ENCODE data around the gene WFDC1. TPM values are rescaled to one million over a fixed set of nuclear protein-coding genes. Genes with fewer than 3 reads are reported as not detected.

Gene WFDC1
- total and polyA plus RNA-seq, 2 experiments from 2014 or later, result 0.76 to 0.95 TPM

DNA sequence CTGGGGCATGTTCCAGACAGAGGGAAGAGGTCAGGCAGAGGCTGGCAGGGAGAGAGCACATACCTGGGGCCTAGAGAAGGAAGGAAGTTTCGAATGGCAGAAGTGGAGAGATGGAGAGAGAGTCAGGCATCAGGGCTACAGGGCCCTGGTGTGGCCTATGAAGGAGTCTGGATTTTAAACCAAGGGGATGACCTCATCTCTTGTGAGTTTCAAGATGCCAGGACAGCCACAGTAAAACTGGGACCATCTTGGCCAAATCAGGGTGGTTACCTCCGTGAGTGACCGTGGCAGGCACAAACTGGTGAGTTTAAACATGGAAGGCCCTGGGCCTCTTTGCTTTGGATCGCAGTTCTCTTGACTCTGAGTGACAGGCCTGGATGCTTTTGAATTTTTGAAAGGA, 66.1 kb downstream of the WFDC1 start (continued):
- TF ChIP-seq, protein P1, sequence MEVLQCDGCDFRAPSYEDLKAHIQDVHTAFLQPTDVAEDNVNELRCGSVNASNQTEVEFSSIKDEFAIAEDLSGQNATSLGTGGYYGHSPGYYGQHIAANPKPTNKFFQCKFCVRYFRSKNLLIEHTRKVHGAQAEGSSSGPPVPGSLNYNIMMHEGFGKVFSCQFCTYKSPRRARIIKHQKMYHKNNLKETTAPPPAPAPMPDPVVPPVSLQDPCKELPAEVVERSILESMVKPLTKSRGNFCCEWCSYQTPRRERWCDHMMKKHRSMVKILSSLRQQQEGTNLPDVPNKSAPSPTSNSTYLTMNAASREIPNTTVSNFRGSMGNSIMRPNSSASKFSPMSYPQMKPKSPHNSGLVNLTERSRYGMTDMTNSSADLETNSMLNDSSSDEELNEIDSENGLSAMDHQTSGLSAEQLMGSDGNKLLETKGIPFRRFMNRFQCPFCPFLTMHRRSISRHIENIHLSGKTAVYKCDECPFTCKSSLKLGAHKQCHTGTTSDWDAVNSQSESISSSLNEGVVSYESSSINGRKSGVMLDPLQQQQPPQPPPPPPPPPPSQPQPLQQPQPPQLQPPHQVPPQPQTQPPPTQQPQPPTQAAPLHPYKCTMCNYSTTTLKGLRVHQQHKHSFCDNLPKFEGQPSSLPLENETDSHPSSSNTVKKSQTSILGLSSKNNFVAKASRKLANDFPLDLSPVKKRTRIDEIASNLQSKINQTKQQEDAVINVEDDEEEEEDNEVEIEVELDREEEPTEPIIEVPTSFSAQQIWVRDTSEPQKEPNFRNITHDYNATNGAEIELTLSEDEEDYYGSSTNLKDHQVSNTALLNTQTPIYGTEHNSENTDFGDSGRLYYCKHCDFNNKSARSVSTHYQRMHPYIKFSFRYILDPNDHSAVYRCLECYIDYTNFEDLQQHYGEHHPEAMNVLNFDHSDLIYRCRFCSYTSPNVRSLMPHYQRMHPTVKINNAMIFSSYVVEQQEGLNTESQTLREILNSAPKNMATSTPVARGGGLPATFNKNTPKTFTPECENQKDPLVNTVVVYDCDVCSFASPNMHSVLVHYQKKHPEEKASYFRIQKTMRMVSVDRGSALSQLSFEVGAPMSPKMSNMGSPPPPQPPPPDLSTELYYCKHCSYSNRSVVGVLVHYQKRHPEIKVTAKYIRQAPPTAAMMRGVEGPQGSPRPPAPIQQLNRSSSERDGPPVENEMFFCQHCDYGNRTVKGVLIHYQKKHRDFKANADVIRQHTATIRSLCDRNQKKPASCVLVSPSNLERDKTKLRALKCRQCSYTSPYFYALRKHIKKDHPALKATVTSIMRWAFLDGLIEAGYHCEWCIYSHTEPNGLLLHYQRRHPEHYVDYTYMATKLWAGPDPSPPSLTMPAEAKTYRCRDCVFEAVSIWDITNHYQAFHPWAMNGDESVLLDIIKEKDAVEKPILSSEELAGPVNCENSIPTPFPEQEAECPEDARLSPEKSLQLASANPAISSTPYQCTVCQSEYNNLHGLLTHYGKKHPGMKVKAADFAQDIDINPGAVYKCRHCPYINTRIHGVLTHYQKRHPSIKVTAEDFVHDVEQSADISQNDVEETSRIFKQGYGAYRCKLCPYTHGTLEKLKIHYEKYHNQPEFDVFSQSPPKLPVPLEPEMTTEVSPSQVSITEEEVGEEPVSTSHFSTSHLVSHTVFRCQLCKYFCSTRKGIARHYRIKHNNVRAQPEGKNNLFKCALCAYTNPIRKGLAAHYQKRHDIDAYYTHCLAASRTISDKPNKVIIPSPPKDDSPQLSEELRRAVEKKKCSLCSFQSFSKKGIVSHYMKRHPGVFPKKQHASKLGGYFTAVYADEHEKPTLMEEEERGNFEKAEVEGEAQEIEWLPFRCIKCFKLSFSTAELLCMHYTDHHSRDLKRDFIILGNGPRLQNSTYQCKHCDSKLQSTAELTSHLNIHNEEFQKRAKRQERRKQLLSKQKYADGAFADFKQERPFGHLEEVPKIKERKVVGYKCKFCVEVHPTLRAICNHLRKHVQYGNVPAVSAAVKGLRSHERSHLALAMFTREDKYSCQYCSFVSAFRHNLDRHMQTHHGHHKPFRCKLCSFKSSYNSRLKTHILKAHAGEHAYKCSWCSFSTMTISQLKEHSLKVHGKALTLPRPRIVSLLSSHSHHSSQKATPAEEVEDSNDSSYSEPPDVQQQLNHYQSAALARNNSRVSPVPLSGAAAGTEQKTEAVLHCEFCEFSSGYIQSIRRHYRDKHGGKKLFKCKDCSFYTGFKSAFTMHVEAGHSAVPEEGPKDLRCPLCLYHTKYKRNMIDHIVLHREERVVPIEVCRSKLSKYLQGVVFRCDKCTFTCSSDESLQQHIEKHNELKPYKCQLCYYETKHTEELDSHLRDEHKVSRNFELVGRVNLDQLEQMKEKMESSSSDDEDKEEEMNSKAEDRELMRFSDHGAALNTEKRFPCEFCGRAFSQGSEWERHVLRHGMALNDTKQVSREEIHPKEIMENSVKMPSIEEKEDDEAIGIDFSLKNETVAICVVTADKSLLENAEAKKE (CRISPR knock-in tag; IDR thresholded peaks at IDR 0.05), result no peak
- no peak for TF ChIP-seq ZNF114 (CRISPR knock-in tag; IDR thresholded peaks at IDR 0.05)
- TF ChIP-seq CREB1 (CRISPR knock-in tag; IDR thresholded peaks at IDR 0.05; ENCODE audit: low read depth), result no peak

DNA sequence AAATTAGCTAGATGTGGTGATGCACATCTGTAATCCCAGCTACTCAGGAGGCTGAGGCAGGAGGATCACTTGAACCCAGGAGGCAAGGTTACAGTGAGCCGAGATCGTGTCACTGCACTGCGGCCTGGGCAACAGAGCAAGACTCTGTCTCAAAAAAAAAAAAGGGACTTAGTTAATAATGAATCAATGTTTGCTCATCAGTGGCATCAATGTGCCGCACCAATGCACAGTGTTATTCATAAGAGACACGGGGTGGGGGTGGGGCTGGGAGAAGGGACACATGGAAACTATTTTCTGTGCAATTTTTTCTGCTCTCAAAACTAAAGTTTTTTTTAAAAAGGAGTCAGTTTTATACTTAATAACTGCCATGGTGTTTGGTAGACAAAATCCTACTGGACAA, 66.9 kb downstream of the WFDC1 start:
- no peak for DNase-seq (ENCODE audit: low spot score)
- Histone ChIP-seq H2AFZ (no peak overlapping the region), H3K4me1 (ENCODE audit: insufficient read depth) (no peaks in the 10 kb centered on the region; the same call in 1 of the 2 replicates), H3K27me3 (ENCODE audit: insufficient read depth) (no peaks in the 10 kb centered on the region), H3K4me3 (no peak overlapping the region), H3K79me2 (replicated peaks; ENCODE audit: insufficient read depth) (no peaks in the 10 kb centered on the region), H3K4me2 (no peak overlapping the region), H3F3A (replicated peaks; ENCODE audit: low read depth) (no peaks in the 10 kb centered on the region), H4K20me1 (replicated peaks; ENCODE audit: insufficient read depth) (no peaks in the 10 kb centered on the region), H3K36me3 (ENCODE audit: insufficient read depth) (no peaks in the 10 kb centered on the region), H3K27ac (ENCODE audit: low read depth) (no peak overlapping the region), H3K9me2 (ENCODE audit: insufficient read depth) (no peaks in the 10 kb centered on the region)
- no peak overlapping the region for H3K4me3 Mint-ChIP-seq
- no peaks in the 10 kb centered on the region; the same call in 2 of the 3 replicates for H3K9me3 Mint-ChIP-seq
- peaks cover 29% of the 10 kb centered on the region for H3K4me1 Mint-ChIP-seq
- peaks cover 8% of the 10 kb centered on the region for H3K27me3 Mint-ChIP-seq (ENCODE audit: insufficient read depth, low read depth, poor library complexity)
- ATAC-seq, result no peak
- no peaks in the 10 kb centered on the region for H3K36me3 Mint-ChIP-seq (ENCODE audit: low read depth)
- no peak overlapping the region for H3K27ac Mint-ChIP-seq
- TF ChIP-seq, protein P2, sequence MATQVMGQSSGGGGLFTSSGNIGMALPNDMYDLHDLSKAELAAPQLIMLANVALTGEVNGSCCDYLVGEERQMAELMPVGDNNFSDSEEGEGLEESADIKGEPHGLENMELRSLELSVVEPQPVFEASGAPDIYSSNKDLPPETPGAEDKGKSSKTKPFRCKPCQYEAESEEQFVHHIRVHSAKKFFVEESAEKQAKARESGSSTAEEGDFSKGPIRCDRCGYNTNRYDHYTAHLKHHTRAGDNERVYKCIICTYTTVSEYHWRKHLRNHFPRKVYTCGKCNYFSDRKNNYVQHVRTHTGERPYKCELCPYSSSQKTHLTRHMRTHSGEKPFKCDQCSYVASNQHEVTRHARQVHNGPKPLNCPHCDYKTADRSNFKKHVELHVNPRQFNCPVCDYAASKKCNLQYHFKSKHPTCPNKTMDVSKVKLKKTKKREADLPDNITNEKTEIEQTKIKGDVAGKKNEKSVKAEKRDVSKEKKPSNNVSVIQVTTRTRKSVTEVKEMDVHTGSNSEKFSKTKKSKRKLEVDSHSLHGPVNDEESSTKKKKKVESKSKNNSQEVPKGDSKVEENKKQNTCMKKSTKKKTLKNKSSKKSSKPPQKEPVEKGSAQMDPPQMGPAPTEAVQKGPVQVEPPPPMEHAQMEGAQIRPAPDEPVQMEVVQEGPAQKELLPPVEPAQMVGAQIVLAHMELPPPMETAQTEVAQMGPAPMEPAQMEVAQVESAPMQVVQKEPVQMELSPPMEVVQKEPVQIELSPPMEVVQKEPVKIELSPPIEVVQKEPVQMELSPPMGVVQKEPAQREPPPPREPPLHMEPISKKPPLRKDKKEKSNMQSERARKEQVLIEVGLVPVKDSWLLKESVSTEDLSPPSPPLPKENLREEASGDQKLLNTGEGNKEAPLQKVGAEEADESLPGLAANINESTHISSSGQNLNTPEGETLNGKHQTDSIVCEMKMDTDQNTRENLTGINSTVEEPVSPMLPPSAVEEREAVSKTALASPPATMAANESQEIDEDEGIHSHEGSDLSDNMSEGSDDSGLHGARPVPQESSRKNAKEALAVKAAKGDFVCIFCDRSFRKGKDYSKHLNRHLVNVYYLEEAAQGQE (IDR thresholded peaks at IDR 0.05; ENCODE audit: unreplicated experiment), result no peak
- TF ChIP-seq JUNB (IDR thresholded peaks at IDR 0.05; ENCODE audit: unreplicated experiment), result no peak
- TF ChIP-seq NANOG (IDR thresholded peaks at IDR 0.05; ENCODE audit: borderline replicate concordance), result no peak
- TF ChIP-seq POLR2AphosphoS5 (IDR thresholded peaks at IDR 0.05; ENCODE audit: low read depth), result no peak
- TF ChIP-seq CREB1 (CRISPR knock-in tag; IDR thresholded peaks at IDR 0.05; ENCODE audit: low read depth), result no peak
- no peak for TF ChIP-seq EZH2 (IDR thresholded peaks at IDR 0.05; ENCODE audit: low read depth, unreplicated experiment)
- TF ChIP-seq ZNF331 (CRISPR knock-in tag; IDR thresholded peaks at IDR 0.05; ENCODE audit: low read depth), result no peak
- TF ChIP-seq ZNF114 (CRISPR knock-in tag; IDR thresholded peaks at IDR 0.05), result no peak
- no peak for TF ChIP-seq ETS1 (IDR thresholded peaks at IDR 0.05)
- no peak for TF ChIP-seq EZH2phosphoT487 (IDR thresholded peaks at IDR 0.05; ENCODE audit: unreplicated experiment)
- TF ChIP-seq, protein P3, sequence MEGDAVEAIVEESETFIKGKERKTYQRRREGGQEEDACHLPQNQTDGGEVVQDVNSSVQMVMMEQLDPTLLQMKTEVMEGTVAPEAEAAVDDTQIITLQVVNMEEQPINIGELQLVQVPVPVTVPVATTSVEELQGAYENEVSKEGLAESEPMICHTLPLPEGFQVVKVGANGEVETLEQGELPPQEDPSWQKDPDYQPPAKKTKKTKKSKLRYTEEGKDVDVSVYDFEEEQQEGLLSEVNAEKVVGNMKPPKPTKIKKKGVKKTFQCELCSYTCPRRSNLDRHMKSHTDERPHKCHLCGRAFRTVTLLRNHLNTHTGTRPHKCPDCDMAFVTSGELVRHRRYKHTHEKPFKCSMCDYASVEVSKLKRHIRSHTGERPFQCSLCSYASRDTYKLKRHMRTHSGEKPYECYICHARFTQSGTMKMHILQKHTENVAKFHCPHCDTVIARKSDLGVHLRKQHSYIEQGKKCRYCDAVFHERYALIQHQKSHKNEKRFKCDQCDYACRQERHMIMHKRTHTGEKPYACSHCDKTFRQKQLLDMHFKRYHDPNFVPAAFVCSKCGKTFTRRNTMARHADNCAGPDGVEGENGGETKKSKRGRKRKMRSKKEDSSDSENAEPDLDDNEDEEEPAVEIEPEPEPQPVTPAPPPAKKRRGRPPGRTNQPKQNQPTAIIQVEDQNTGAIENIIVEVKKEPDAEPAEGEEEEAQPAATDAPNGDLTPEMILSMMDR (conservative IDR thresholded peaks at IDR 0.05; ENCODE audit: low read depth in 2 of 2), result no peak
